Prostate gland (tissue), 2 donors: Measurements from ENCODE around the gene ATP6V1E1. TPM values are rescaled to one million over a fixed set of nuclear protein-coding genes. Genes with fewer than 3 reads are reported as not detected.

ENCODE experiments used
- DNase-seq: peaks from one replicate; pipeline ENCODE4 v3.0.0-alpha.2; 2019; ENCODE audit warnings: low spot score
- H3K27ac ChIP-seq, 2 donors: fragments of 200-600 bp; sonication (generic); 2 replicates each; pipeline ENCODE4 v1.5.1; 2017 to 2019
- H3K27me3 ChIP-seq: fragments of 200-600 bp; sonication (generic); replicated peaks from 2 replicates; pipeline ENCODE4 v1.5.1; 2019; ENCODE audit not compliant: insufficient read depth
- H3K36me3 ChIP-seq, 2 donors: fragments of 200-600 bp; sonication (generic); 1 replicate in 1 of 2; 2 replicates in 1 of 2; pipeline versions ENCODE4 v1.5.1 to v1.8.1; 2017 to 2019
- H3K4me1 ChIP-seq: fragments of 200-600 bp; sonication (generic); replicated peaks from 2 replicates; pipeline ENCODE4 v1.5.1; 2019
- H3K4me3 ChIP-seq, 2 donors: fragments of 200-600 bp; sonication (generic); 2 replicates each; pipeline ENCODE4 v1.5.1; 2017 to 2019
- H3K9me3 ChIP-seq: fragments of 200-600 bp; sonication (generic); 2 replicates; pipeline ENCODE4 v1.5.1; 2017
- CTCF ChIP-seq, 4 experiments: fragments of 200-600 bp in 2 of 4; fragments of 450-650 bp in 2 of 4; sonication (generic) in 2 of 4; IDR thresholded peaks; 1 replicate in 3 of 4; 2 replicates in 1 of 4; pipeline ENCODE4 v1.5.1; 2016 to 2019; ENCODE audit warnings: antibody characterized with exemption in 4 of 4, mild to moderate bottlenecking in 2 of 4, moderate library complexity in 2 of 4
- POLR2A ChIP-seq: fragments of 450-650 bp; IDR thresholded peaks from one replicate; pipeline ENCODE4 v1.6.1; 2016; ENCODE audit warnings: antibody characterized with exemption, mild to moderate bottlenecking
- POLR2AphosphoS5 ChIP-seq: sonication (generic); formaldehyde crosslinking; IDR thresholded peaks from one replicate; pipeline ENCODE4 v1.6.1; 2017; ENCODE audit warnings: antibody characterized with exemption
- WGBS: methylation state at CpG from one replicate; pipeline ENCODE4 v1.1.5; 2018; 5-methylcytosine and 5-hydroxymethylcytosine counted together
- intact Hi-C: fragments of 100-400 bp; cut with DNase I; formaldehyde crosslinking; loops from one replicate; pipeline ENCODE4 v1.14.2; 2022
- total RNA-seq, 2 donors: library from RNA; depleted of rRNA; stranded (reverse); fragments of >200 nt; gene quantifications; one replicate each; pipeline ENCODE4 v1.1.0, GENCODE V29; 2016

Gene ATP6V1E1
- total RNA-seq, 2 donors from 2014 or later: 101 to 150 TPM

DNA sequence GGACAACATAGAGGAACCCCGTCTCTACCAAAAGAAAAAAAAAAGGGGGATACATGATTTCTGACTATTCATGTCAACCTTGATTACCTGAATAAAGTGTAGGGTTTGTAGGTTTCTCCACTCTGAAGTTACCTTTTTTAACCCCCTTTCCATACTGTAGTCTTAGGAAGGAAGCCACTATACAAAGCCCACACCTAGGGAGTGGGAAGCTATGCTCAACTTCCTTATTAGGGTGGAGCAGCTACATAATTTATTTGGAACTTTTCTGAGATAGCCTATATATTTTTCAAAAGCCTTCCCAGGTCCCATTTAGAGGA lies 582 bp upstream of the ATP6V1E1 start:
- Histone ChIP-seq H3K27ac (peak overlapping the region; percentile 90 to 92), H3K9me3 (no peaks in the 10 kb centered on the region), H3K36me3 (no peaks in the 10 kb centered on the region), H3K4me3 (peak overlapping the region; percentile 89 to 91), H3K4me1 (no peaks in the 10 kb centered on the region), H3K27me3 (no peaks in the 10 kb centered on the region)
- no peak for TF ChIP-seq CTCF (IDR thresholded peaks at IDR 0.05)
- 0% methylated on average over 1 of the region's 1 CpG for WGBS
- no peak for DNase-seq
- intact Hi-C loops: loop anchor here (1.0 to 10.0 kb wide), 3 partner anchors 9 to 464 kb away; partner anchors contain the start of gene BCL2L13

GRCh38 chr22:17627961-17628405 lies 566 bp downstream of the ATP6V1E1 start:
- no peaks in the 10 kb centered on the region for H3K27me3 ChIP-seq
- H3K9me3 ChIP-seq: no peaks in the 10 kb centered on the region
- H3K27ac ChIP-seq: peak overlapping the region; percentile 90 to 92
- H3K36me3 ChIP-seq: no peaks in the 10 kb centered on the region
- intact Hi-C loops: loop anchor here (10.0 kb wide), 2 partner anchors 53 to 463 kb away; no protein-coding TSS in a partner anchor
- peak overlapping the region; percentile 89 to 91 for H3K4me3 ChIP-seq
- WGBS: 13% methylated on average over 24 of the region's 24 CpGs
- TF ChIP-seq POLR2A: no peak
- TF ChIP-seq CTCF (IDR thresholded peaks at IDR 0.05): no peak
- TF ChIP-seq POLR2AphosphoS5: no peak
- no peaks in the 10 kb centered on the region for H3K4me1 ChIP-seq
- no peak for DNase-seq

DNA sequence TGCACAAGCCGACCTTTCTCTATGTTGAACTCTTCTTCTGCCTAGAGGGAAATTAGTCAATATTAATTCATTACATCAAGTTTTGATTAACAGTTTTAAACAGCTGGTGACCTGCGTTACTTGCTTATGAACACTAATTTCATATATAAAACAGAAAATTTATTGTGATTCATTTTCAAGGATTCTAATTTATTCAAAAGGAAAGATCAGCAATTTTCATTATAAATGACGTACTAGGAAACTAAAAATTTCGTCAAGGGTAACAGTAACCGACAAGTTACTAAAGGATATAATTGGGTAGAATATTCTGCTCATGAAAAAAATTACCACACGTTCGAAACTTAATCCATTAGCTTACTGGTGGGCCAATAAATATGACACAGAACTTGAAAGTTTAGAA lies 15.3 kb downstream of the ATP6V1E1 start:
- Histone ChIP-seq H3K36me3 (peaks cover 0 to 7% of the 10 kb centered on the region in 2 donors), H3K27ac (no peak overlapping the region), H3K9me3 (no peaks in the 10 kb centered on the region), H3K4me3 (no peak overlapping the region), H3K27me3 (no peaks in the 10 kb centered on the region), H3K4me1 (no peaks in the 10 kb centered on the region)
- TF ChIP-seq CTCF (IDR thresholded peaks at IDR 0.05) (no peak), POLR2A (no peak), POLR2AphosphoS5 (no peak)
- intact Hi-C loops: no loop called here
- DNase-seq: no peak
- 89% methylated on average over 7 of the region's 7 CpGs for WGBS

GRCh38 chr22:17612057-17612456 lies 16.5 kb downstream of the ATP6V1E1 start:
- H3K27ac ChIP-seq: no peak overlapping the region
- intact Hi-C loops: no loop called here
- H3K4me3 ChIP-seq: no peak overlapping the region
- H3K36me3 ChIP-seq: peaks cover 0 to 7% of the 10 kb centered on the region in 2 donors
- no peaks in the 10 kb centered on the region for H3K4me1 ChIP-seq
- no peaks in the 10 kb centered on the region for H3K27me3 ChIP-seq
- H3K9me3 ChIP-seq: no peaks in the 10 kb centered on the region
- TF ChIP-seq CTCF (IDR thresholded peaks at IDR 0.05): no peak
- no peak for TF ChIP-seq POLR2AphosphoS5
- no peak for TF ChIP-seq POLR2A
- 34% methylated on average over 3 of the region's 3 CpGs for WGBS
- no peak for DNase-seq

DNA sequence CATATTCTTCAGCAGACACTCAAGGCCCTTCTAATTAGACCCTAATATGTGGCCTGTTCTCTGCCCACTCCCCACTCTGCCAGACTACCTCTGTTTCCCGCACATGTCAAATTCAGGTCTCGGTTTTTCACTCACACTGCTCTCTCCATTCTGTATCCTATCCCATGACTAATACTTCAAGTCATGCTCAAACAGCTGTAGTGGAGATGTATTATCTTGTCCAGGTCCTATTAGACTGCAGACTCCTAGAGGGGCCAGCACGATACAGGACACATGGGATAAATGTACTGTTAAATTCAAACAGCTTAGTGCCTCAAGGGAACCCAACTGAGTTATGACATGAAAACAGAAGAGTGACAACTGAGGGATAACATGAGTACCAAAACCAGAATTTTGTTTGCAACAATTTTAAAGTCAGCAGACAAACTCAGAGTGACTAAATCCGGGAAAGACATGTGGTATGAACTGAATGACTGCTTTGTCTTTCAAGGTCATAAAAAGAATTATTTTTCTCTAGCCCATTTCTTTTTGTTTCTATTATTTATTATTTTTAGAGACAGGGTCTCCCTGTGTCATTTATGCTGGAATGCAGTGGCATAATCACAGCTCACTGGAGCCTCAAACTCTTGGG lies 20.5 kb downstream of the ATP6V1E1 start:
- H3K4me3 ChIP-seq: no peak overlapping the region
- no peaks in the 10 kb centered on the region for H3K27me3 ChIP-seq
- intact Hi-C loops: no loop called here
- DNase-seq: no peak
- no peak for TF ChIP-seq POLR2A
- no peak for TF ChIP-seq POLR2AphosphoS5
- no peak for TF ChIP-seq CTCF (IDR thresholded peaks at IDR 0.05)
- H3K4me1 ChIP-seq: no peaks in the 10 kb centered on the region
- 92% methylated on average over 4 of the region's 4 CpGs for WGBS
- peaks cover 0 to 7% of the 10 kb centered on the region in 2 donors for H3K36me3 ChIP-seq
- H3K27ac ChIP-seq: no peak overlapping the region
- H3K9me3 ChIP-seq: no peaks in the 10 kb centered on the region
